ENCODE measurements around the gene GMEB2.
"Not testable (repeated sequence)": the region's sequence is repeated elsewhere in the genome, so short reads cannot be mapped to it uniquely, and the experiment has no call there.

The GMEB2 gene

DNA sequence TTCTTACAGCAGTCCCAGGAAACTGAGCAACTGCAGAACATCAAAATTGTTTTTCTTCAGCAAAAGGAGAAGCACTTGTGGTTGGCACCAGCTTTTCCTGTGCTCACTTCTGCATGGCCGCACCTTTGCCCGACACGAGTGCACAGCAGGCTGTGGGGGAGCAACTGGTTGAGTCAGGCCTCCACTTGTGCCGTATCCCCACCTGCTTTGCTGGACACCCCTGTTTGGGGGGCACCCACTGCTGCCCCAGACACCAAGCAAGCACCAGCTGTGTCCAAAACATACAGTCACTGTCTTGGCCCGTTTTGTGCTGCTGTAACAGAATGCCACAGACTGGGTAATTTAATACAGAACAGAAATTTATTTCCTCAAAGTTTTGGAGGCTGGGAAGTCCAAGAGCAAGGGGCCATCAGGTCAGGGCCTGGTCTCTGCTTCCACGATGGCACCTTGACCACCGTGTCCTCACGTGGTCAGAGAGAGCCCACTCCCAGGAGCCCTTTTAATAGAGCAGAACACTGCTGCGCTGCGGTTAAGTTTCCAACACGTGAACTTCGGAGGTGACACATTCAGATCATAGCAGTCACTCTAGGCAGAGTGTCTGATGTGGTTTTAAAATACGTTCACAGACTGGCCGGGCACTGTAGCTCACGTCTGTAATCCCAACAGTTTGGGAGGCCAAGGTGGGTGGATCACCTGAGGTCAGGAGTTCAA is 8.7 kb upstream of the GMEB2 start:
- no peak for DNase-seq

- no peak for DNase-seq
Measured at GRCh38 chr20:63633732-63634131, 6.8 kb upstream of the GMEB2 start.

DNA sequence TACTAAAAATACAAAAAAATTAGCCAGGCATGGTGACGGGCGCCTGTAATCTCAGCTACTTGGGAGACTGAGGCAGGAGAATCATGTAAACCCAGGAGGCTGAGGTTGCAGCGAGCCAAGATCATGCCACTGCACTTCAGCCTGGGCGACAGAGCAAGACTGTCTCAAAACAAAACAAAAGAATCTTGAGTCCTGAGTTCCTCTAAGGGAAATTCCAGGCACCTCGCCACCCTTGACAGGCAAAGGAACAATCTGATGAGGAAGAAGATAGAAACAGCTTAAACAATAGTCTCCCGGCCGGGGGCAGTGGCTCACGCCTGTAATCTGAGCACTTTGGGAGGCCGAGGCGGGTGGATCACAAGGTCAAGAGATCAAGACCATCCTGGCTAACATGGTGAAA is 4.5 kb upstream of the GMEB2 start:
- DNase-seq = not testable (repeated sequence)

DNA sequence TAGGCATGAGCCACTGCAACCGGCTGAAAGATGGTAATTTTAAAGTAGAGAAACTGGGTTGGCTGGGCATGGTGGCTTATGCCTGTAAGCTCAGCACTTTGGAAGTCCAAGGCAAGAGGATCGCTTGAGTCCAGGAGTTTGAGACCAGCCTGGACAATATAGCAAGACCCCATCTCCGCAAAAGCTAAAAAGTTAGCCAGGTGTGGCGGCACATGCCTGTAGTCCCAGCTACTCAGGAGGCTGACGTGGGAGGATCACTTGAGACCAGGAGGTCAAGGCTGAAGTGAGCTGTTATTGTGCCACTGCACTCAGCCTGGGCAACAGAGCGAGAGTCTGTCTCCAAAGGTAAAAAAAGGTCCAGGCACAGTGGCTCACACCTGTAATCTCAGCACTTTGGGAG is 4.1 kb upstream of the GMEB2 start:
- not testable (repeated sequence) for DNase-seq

GRCh38 chr20:63628246-63628975 is 1.5 kb upstream of the GMEB2 start:
- DNase-seq = peak; percentile 45

- DNase-seq = no peak
Measured at GRCh38 chr20:63627751-63628245, 897 bp upstream of the GMEB2 start.

- DNase-seq = peak; percentile 75
Measured at GRCh38 chr20:63627129-63627750, 339 bp upstream of the GMEB2 start.

GRCh38 chr20:63625771-63626423 is 1.0 kb downstream of the GMEB2 start:
- DNase-seq = no peak

DNA sequence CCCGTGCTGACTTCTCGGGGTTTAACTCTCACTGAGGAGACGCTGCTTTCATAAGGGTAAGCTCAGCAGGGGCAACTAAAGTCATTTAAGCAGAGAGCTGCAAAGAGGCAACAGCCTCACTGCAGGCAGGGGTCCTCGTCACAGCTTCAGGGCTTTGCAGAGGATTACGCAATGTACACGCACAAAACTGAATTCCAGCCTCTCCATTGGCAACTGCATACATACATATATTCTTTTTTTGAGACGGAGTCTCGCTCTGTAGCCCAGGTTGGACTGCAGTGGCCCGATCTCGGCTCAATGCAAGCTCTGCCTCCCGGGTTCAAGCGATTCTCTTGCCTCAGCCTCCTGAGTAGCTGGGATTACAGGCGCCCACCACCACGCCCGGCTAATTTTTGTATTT is 2.4 kb downstream of the GMEB2 start:
- no peak for DNase-seq

- no peak for DNase-seq
Measured at GRCh38 chr20:63622732-63623131, 4.2 kb downstream of the GMEB2 start.

DNA sequence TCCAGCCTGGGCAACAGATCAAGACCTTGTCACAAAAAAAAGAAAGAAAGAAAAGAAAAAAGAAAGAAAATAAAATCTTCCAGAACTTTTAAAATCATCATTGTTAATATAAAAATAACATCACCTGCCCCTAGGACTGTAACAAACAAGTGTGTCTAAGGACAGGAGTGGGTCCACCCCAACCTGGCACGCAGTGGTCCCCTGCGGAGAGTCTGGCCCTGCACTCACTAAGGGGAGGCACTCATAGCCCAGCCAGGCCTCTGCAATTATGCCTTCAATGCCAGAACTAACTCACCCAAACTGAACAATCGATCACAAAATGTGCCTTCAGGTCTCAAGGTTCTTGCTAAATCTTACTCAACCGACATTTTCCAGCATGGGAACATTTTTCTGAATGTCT is 4.8 kb downstream of the GMEB2 start:
- no peak for DNase-seq

GRCh38 chr20:63620991-63621390 is 5.9 kb downstream of the GMEB2 start:
- DNase-seq = no peak

DNA sequence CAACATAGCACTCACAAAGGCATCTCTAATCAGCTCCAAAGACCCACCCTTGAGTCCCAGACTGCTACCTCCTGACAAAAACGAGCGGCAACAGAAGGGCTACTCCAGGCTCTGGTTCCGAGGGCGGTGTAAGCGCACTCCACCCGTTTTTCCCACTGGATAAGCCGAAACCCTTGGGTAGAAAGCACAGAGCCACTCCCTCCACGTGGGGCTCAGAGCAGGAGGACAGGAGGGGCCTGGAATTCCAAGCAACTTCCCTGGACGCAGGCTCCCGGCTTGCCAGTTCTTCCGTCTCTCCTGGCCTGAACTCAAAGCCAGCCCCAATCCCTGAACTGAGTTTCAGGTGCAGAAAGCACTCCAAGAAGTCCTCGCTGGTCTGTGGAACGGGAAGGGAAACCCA is 7.4 kb downstream of the GMEB2 start:
- DNase-seq = no peak

- no peak for DNase-seq
Measured at GRCh38 chr20:63619086-63619485, 7.8 kb downstream of the GMEB2 start.

DNA sequence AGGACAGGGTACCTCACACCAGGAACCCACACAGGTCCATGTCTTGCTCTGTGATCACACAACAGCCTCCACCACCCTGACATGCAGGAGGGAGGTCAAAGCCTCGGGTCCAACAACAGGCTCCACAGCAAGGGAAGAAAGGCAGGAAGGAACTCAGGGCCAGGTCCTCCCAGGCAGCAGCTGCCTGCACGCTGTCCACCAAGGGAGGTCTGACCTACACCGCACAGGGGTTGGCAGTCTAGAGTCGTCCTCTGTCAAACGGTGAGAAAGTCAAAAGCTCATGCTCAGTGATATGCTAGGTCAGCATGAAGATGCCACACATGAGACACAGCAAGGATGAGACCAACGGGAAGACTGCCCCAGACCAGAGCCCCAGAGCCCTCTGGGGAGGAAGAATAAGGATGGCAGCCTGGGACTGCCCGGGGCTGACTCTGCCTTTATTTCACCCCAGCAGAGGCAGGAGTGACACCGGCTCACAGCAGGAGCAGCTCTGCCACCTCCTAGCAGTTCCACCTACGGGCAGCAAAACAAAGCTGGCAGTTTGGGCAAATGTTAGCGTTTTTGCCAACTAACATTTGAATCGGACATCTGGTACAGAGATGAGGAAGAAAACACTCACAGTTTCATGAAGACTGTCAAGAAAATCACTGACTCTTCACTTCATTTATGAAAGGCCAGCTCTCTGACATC is 8.5 kb downstream of the GMEB2 start:
- no peak for DNase-seq

- no peak for DNase-seq
Measured at GRCh38 chr20:63617876-63618265, 9.0 kb downstream of the GMEB2 start.

- no peak for DNase-seq
Measured at GRCh38 chr20:63617092-63617875, 9.6 kb downstream of the GMEB2 start.

- DNase-seq = not testable (repeated sequence)
Measured at GRCh38 chr20:63613863-63614594, 12.9 kb downstream of the GMEB2 start.

DNA sequence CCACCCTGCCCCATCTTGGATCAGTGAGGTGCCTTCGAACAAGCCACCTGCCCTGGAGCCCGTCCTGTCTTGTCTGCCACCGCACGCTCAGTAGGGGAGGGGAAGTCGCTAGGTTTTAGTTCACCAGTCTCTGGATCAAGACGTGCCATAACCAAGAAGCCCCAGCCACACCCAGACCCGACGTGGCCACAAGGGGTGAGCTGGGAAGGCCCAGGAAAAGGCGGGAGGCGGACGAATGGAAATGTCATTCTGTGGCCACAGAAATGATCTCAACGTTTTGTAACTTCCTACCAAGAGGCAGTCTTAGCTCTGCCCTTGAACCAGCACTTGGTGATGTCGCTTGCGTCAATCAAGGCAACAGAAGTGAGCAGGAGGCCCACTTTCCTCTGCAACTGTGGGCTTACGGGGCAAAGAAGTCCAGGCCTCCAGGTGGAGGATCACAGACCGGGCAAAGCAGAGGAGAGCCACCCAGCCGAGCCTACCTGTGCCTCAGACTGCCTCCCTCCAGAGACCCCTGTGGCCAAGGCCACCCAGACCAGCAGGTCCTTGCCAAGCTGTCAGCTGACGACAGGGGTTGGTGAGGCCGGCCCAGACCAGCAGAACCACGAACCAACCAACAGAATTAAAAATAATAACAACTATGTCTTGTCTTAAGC is 14.5 kb downstream of the GMEB2 start:
- DNase-seq = no peak

DNA sequence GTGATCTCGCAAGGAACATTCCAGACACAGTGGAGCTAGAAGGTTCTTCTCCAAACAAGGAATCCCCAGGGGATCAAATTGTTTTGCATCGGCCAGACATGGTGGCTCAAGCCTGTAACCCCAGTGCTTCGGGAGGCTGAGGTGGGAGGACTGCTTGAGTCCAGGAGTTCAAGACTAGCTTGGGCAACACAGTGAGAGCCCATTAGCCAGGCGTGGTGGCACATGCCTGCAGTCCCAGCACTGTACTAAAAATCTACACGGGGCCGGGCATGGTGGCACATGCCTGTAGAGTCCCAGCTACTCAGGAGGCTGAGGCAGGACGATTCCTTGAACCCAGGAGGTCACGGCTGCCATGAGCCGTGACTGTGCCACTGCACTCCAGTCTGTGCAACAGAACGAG is 15.3 kb downstream of the GMEB2 start:
- DNase-seq = no peak
